HepG2 (cell line): ENCODE measurements around the gene NEDD8.

Source experiments
- CBFB ChIP-seq: sonication (generic); formaldehyde crosslinking; IDR thresholded peaks from 2 replicates; pipeline ENCODE4 v1.4.0; 2020; ENCODE audit warnings: missing genetic modification reagents
- MTA3 ChIP-seq: sonication (generic); formaldehyde crosslinking; IDR thresholded peaks from 2 replicates; pipeline ENCODE4 v1.4.0; 2020; ENCODE audit warnings: missing genetic modification reagents
- NR1H2 ChIP-seq: sonication (generic); formaldehyde crosslinking; IDR thresholded peaks from 2 replicates; pipeline ENCODE4 v1.8.1; 2022; ENCODE audit warnings: low read depth, missing genetic modification reagents, borderline replicate concordance
- POLR2AphosphoS2 ChIP-seq: IDR thresholded peaks from 2 replicates; pipeline ENCODE4 v1.6.1; 2011; ENCODE audit warnings: low read depth, low read length, improper control_type of control experiment
- TBL1XR1 ChIP-seq: fragments of 150-350 bp; IDR thresholded peaks from 2 replicates; pipeline ENCODE4 v1.6.1; 2014; ENCODE audit warnings: borderline replicate concordance, low read length; ENCODE audit not compliant: partially characterized antibody
- TCF7 ChIP-seq: sonication (generic); IDR thresholded peaks from 2 replicates; pipeline ENCODE4 v1.6.1; 2016; ENCODE audit warnings: antibody characterized with exemption, low read depth
- ZNF704 ChIP-seq: sonication (generic); formaldehyde crosslinking; IDR thresholded peaks from 2 replicates; pipeline ENCODE4 v1.8.1; 2023; ENCODE audit warnings: mild to moderate bottlenecking, inconsistent platforms, moderate library complexity, missing genetic modification reagents, borderline replicate concordance
- ZNF724P ChIP-seq: sonication (generic); formaldehyde crosslinking; IDR thresholded peaks from 2 replicates; pipeline ENCODE4 v1.8.0; 2022; ENCODE audit warnings: missing genetic modification reagents, borderline replicate concordance

GRCh38 chr14:24187539-24187915 is 44.6 kb downstream of the NEDD8 start:
- TF ChIP-seq TCF7 = no peak
- no peak for TF ChIP-seq ZNF724P
- TF ChIP-seq TBL1XR1 = no peak
- no peak for TF ChIP-seq ZNF704 (CRISPR knock-in tag)
- no peak for TF ChIP-seq MTA3 (CRISPR knock-in tag)
- no peak for TF ChIP-seq NR1H2
- no peak for TF ChIP-seq CBFB
- no peak for TF ChIP-seq POLR2AphosphoS2
